Fibroblast of skin of abdomen (primary cell): ENCODE results near the gene SH2D5. TPM values are rescaled to one million over a fixed set of nuclear protein-coding genes. Genes with fewer than 3 reads are reported as not detected.
A peak's percentile ranks its signal among the peaks of the same experiment; 100 is the strongest.

Experiments
- DNase-seq: peaks from one replicate; pipeline ENCODE4 v3.0.0-alpha.2; 2013
- polyA plus RNA-seq, 2 experiments: library from polyadenylated mRNA; unstranded; fragments of 120-200 nt; gene quantifications; one replicate each; pipeline ENCODE4 v1.2.1, GENCODE V29; 2013; ENCODE audit not compliant: insufficient read length in 2 of 2

Gene SH2D5
- 3.7 TPM for polyA plus RNA-seq (2013, experiment 1 of 2; ENCODE audit: insufficient read length)
- polyA plus RNA-seq (2013, experiment 2 of 2; ENCODE audit: insufficient read length) = 3.1 TPM

DNA sequence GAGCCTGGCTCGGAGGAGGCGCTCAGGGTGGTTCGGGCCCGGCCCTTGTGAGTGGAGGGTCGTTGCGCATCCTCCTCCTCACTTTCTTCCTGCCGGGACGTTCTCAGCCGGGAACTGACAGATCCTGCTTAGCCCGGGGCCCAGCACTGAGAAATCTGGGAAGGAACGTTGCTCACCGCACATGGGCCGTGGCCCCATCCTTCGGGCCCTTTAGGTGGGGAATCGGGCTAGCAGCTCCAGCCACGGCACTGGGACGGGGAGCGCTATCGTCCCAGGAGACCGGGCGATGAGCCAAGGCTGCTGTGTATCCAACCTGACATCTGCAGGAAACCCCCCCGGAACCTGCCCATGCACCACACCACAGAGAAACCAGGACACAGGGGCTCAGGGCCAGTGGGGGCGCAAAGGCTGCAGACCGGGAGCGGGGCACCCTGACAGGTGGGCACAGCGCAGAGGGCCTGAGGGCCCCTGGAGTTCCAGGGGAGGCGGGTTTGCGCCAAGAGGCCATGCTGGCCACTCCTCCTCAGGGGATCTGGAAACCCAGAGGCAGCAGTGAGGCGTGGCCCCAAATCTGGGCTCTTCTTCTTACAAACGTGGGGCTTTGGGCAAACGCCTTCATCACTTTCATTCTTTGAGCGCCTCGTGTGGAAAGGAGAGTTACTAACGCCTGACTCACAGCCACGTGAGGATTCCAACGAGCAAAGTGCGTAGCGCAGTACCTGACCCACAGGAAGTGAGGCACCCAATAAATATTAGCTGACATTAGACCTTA lies at the start of gene SH2D5:
TSS of gene SH2D5 (minus strand) at position 116 of the 772 bp plus-strand sequence. CDS start 4,659 bp downstream, outside the sequence.
- DNase-seq = peak; percentile 96

DNA sequence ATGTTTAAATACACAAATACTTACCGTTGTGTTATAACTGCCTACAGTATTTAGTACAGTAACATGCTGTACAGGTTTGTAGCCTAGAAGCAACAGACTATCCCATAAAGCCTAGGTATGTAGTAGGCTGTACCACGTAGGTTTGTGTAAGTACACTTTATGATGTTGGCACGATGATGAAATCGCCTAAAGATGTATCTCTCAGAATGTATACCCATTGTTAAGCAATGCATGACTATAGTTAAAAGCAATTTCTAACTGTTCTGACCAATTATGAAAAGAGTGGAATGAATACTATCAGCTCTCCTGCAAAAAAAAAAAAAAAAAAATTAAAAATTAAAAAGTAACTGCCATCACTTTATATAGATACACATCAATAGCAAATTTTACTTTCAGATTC lies 43.2 kb upstream of the SH2D5 start:
- DNase-seq = no peak

DNA sequence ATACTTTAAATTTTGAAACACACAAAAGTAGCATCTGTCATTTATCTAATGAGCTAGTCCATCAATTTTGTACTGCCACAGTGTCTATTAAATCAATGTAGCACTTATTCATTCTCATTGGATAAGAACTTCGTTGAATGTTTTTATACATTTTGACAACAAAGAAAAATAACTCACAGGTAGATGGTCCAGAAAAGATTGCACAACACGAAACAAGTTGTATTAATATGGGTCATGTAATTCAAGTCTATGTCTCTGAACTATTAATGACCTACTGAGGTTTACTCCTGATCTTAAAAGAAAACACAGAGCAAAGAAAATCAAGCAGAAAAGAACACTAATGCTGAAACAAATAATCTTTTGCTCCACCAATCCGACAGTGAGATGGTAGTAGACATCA lies 39.3 kb upstream of the SH2D5 start:
- no peak for DNase-seq

DNA sequence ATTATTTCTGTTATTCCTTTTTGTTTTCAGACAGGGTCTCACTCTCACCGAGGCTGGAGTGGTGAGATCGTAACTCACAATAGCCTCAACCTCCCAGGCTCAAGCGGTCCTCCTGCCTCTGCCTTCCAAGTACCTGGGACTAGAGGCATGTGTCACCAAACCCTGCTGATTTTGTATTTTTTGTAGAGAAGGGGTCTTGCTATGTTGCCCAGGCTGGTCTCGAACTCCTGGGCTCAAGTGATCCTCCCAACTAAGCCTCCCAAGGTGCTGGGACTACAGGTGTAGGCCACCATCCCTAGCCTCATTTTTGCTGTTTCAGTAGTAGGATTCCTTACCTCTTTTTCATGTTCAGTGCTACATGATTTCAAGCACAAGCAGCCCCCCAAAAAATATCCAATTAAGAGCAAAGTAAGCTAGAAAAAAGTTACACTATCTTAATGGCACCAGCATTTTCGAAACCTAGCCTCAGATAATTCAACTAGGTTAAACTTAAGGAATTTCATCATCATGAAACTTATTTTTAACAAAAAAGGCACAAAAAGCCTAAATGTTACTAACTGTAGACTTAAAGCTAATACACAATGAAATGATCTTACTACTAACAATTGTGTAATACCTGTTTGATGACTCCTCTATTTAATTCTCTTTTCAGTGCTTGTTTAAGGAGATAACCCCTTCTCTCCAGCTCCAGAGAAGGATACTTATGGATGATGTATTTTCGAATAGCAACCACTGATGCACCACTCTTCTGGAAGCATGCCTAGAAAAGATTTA lies 38.0 kb upstream of the SH2D5 start:
- no peak for DNase-seq

DNA sequence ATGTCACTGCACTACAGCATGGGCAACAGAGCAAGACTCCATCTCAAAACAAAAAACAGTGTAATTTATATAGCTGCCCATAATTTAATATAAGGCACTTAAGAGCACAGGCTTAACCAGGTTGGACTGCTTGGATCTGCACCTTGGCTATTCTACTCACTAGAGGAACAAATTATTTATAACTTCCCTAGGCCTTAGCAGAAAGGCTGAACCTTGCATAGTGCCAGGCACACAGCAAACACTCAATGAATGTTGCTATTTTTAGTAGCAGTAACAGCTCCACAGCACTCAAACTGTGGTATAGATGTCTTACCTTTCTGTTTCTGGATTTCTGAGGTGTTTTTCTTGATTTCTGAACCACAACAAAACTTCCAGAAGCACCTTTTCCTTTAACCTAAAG lies 34.8 kb upstream of the SH2D5 start:
- DNase-seq = no peak

DNA sequence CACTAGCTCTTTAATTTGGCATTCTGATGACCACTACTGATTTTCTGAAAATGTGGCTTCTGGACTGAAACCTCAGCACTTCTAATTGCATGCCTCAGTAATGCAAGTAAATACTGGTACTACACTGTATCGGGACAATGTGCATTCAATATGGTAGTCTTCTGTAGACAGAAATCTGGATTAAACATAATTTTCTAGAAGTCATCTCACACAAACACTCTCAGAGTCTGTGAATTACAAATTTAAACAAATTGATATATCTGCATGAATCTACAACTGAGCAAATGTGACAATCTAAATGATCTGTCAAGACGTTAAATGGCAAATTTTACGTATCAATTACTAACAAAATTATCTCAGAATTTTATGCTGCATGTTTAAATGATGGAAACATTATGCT lies 30.9 kb upstream of the SH2D5 start:
- no peak for DNase-seq

DNA sequence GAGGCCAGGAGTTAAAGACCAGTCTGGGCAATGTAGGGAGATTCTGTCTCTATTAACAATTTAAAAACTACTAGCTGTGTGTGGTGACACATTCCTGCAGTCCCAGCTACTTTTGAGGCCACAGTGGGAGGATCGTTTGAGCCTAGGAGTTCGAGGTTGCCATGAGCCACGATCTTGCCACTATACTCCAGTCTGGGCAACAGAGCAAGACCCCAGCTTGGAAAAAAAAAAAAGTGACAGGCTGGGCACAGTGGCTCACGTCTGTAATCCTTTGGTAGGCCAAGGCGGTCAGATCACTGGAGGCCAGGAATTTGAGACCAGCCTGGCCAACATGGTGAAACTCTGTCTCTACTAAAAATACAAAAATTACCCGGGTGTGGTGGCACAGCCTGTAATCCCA lies 27.8 kb upstream of the SH2D5 start:
- no peak for DNase-seq

DNA sequence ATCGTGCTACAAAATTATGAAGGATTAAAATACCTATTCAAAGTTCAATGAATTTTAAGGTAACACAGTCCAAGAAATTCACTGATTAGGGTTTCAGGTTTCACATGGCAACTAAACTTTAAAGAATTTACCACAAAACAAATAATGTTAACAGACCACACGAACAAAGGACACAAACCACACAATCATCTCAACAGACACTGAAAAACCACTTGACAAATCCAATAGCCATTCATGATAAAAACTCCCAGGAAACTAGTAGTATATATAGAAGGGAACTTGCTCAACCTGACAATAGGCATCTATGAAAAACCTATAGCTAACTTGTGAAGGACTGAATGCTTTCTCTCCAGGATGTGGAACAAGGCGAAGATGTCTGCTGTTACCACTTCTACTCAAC lies 21.1 kb upstream of the SH2D5 start:
- peak; percentile 15 for DNase-seq

DNA sequence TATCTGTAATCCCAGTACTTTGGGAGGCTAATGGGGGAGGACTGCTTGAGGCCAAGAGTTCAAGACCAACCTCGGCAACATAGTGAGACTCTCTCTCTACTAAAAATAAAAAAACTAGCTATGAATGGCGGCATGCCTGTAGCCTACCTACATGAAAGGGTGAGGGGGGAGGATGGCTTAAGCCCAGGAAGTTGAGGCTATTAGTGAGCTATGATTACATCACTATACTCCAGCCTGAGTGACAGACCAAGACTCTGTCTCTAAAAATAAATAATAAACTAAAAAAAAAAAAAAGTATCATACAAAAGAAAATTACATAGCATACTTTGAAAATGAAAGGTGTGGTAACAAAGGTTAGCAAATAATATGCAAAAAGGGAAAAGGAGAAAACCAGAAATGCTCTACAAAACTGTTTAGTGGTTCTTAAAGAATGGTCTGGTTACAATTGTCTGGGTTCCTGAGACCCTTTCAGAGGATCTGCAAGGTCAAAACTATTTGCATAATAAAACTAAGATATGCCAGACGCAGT lies 19.0 kb upstream of the SH2D5 start:
- no peak for DNase-seq

DNA sequence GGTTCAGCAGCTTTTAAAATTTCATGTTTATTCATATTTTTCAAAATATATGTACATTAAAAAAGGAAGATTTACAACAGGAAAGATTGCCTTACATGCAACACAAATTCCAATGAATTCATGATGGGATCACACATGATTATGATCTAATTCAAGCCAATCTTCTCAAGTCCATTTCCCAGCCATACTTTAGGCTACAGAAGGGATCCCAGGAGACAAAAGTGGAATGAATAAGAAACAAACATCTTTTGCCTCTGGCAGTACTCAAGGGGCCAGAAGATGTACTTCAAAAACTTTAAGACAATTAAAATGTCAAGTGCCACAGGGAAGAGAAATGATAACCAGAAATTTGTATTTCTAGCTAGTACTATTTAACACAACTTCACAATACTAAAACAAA lies 10.2 kb upstream of the SH2D5 start:
- no peak for DNase-seq

DNA sequence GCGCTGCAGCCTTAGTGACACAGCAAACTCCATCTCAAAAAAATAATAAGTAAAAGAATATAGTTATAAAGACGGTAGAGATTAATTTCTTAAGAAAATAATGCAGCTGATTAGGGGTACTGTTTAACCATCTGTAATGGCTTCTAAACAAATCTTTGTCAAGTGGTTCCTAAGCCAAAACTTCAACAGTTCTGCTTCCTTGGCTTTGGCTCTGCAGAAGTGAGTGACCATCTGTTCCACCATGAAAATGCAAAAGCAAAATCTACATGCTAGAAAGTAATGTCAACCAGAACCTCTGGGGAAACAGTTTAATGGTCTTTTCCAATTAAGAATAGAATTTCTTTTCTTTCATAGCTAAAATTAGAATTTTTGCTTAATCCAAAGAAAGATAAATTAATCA lies 8.3 kb upstream of the SH2D5 start:
- no peak for DNase-seq

DNA sequence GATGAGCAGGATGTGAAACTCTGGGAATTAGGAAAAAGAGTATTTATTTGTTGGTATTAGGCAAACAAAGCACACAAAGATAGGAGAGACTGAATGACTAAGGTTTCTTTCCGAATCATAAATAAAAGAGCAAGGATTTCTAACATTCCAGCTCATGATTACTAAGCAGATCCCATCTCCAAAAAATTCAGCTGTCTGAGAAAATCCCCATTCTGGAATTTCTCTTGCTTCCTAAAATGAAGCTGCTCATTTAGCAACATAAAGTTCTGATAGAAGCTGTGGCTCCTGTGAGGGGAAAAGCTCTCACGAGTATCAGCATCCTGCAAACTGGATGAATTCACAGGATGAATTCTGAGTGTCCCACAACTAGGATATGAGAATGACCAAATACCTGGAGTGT lies 6.7 kb upstream of the SH2D5 start:
- peak; percentile 67 for DNase-seq

DNA sequence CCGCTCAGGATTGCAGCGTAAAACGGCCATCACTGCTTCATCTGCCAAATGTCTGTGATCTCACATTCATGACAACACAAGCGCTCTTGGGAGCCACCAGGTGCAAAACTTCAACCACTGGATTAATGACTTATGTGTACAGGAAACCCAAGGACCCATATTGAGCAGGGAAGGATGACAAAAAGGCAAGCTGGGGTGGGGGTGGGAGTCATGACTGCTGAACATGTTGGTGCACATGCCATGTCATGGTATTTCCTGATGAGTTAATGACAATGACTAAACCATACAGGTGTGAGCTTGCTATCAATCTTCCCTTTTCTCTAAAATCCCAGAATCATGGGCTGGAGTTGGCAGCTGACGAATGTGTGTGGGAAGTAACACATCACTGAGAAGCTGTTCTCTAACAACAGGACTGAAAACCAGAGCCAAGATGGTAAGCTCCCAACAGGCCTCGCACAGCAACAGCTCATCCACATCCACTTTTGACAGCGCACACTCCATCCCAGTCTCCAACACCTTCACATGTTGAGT lies 3.1 kb upstream of the SH2D5 start:
- no peak for DNase-seq

DNA sequence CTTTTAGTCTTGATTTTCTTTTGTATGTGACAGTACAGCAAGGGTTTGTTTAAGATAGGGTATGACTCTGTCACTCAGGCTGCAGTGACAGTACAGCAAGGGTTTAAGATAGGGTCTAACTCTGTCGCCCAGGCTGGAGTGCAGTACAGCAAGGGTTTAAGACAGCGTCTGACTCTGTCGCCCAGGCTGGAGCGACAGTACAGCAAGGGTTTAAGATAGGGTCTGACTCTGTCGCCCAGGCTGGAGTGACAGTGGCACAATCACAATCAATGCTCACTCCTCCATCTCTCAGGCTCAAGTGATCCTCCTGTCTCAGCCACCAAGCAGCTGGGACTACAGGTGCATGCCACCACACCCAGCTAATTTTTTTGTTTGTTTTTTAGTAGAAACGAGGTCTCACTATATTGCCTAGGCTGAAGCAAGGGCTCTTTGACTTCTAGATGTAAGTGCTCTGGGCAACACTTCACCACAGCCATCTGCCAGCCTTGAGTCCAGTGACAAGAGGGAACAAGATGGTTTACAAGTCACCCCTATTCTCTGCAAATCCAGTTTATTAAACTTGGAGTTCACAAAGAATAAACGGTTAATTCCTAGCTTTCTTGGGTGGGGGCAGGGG lies 965 bp upstream of the SH2D5 start:
- no peak for DNase-seq

DNA sequence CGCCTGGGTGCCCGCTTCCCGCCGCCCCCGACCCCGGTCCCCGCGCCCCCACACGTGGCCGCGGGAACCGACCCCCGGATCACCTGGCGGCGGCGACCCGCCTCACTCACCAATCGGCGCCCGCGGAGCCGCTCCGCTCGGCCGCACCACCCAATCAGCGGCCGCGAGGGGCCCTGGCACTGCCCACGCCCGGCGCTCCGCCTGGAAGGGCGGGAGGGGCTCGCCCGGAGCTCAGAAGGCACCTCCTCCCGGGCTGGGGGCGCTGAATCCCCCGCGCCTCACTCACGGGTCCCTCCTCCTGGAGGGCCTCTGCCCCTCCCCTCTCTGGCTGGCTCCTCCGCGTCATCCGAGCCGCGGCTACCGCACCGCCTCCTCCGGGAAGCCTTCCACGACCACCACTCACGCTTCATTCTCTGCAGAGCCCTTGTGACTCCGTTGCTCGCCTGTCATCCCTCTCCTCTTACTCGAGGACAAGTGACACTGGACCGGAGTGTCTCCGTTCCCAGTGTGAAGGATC lies 374 bp downstream of the SH2D5 start:
- peak; percentile 72 for DNase-seq

DNA sequence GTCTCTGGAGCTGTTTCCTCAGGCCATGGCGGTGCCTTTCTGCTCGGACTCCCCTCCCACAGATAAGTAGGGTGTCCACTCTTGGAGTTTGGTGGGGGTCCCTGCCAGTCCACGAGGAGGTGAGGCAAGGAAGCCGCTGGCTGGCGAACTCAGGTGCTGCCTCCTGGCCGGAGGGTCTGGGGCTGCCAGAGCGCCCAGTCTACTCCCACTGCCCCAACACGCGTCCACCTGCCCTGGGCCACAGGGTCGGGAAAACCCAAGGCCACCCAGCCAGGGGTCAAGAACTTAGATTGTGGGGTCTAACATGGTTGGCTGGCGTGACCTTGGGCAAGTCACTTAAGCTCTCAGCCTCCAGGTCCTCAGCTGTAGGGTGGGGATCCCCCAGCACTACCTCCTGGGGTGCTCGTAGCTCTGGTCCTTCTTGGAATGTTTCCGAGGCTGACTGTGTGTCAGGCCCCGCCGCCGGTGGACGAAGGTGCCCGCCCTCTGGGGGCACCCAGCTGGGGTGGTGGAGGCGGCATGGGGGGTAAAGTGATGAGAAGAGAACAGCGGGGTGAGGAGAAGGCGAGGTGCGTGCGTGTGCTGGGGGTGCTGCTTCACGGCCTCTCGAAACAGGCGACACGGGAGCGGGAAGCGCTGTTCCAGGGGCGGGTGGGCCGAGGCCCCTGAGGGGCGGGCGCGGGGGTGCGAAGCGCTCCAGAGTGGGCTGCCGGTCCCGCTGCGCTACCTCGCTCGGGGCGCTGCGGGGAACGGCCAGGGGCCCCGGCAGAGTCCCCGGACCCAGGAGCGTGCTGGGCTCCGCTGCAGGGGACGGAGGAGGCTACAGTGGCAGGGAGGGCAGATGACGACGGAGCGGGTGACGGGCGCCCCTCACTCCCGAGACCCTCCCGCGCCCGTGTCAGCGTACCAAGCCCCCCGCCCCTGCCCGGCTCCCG lies 1.2 kb downstream of the SH2D5 start:
- DNase-seq = no peak

DNA sequence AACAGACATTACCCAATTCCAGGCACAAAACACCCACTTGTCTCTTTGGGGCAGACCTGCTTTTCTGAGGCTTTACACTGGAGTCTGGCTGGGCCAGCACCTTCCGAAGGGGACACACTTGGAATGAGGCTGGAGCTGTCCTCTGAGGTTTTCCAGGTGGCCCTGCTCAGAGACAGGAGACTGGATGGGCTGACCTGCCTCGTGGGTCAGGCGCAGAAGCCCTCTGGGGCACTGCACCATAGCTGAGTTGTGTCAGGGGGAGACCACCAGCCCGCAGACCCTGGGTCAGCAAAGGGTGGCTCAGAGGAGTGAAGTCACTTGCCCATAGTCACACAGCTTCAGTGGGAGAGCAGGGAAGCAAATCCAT lies 1.8 kb downstream of the SH2D5 start:
- no peak for DNase-seq

DNA sequence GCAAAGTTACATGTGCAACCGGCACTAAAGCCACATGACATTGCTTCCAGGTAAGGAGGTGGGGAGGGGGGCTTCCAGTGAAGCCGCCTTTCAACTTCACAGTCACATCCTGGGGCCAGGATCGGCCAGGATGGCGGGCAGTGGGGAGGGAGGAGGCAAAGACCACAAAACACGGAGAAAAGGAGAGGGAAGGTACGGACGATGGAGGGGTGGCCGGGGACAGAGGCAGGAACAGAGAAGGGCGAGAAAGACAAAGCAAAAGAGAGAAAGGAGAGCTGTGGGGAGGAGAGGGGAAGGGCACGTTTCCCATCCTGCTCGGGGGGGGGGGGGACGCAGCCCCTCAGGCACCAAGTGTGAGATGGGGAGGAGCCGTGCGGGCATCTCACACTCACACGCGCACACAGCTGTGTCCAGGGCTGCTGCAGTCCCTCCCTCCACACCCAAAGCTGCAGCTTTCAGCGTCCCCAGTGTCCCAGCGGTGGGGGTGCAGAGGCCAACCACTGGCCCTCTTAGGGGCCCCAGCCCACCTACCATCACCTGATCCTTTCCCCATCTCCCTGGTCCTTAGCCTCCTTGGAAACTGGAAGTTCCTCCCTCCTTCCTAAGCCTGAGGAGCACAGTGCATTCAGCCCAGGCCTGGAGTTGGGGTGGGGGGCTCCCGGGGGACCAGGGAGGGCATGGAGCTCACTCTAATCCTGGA lies 2.4 kb downstream of the SH2D5 start:
- no peak for DNase-seq

DNA sequence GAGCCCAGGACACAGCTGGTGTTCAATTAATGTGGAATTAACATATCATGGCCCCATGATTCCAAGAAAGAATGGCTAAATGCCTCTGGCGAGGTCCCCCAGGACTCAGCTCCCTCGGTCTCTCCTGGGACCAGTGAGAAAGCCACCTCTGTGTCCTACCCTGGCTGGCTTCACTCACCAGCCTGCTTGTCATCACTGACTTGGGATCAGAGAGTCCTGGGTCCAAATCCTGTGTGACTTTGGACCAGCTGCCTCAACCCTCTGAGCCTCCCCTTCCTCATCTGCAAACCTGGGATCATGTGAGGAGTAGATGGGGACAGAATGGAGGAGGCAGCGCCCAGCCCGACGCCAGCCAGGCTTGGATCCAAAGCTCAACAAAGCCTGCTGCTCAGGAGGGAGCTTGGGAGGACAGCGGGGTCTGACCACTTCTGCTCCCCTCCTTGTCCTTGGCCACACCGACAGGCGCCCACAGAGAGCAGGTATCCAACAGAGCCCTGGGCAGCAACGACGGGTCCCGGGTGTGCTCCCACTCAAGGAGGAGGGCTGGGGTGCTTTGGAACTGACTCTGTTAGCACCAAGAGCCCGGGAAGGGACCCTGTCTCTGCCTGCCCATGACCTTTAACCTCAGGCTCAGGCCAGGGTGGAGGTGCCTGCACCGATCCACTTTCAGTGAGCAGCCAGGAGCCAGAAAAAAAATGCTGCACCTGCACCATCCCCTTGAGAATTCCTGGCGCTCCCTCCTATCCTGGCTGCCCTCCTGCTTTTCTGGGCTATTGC lies 3.2 kb downstream of the SH2D5 start:
- DNase-seq = no peak
